Gastroesophageal sphincter (tissue), 2 donors: ENCODE measurements around the gene TTBK2.

ENCODE experiments used
- EP300 ChIP-seq: sonication (generic); formaldehyde crosslinking; IDR thresholded peaks from one replicate; pipeline ENCODE4 v1.6.1; 2017; ENCODE audit warnings: antibody characterized with exemption, mild to moderate bottlenecking
- POLR2A ChIP-seq, 2 donors: fragments of 450-650 bp; IDR thresholded peaks; one replicate each; pipeline ENCODE4 v1.6.1; 2017; ENCODE audit warnings: antibody characterized with exemption in 2 of 2, mild to moderate bottlenecking in 2 of 2, moderate library complexity in 1 of 2
- POLR2AphosphoS5 ChIP-seq: sonication (generic); formaldehyde crosslinking; IDR thresholded peaks from one replicate; pipeline ENCODE4 v1.6.1; 2017; ENCODE audit warnings: antibody characterized with exemption

DNA sequence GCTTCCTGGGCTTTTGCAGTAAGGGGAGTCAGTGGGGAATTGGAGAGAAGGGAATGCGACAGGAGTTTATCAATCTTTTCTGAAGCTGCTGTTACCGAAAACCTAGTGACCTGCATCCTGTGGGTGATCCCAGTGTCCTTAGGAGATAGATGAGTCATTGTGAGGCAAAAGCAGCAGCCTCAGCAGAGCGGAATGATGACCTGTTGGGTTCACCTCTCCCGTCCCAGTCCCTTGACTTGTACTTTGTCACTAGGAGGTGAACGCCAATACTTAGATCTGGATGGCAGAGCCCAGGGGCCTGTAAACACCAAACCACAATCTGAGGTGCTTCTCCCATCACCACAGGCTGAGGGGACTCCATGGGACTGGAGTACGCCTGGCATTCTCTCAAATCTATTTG, 201.5 kb downstream of the TTBK2 start:
- TF ChIP-seq EP300 (no peak), POLR2A (IDR thresholded peaks at IDR 0.05) (no peak), POLR2AphosphoS5 (no peak)
